ENCODE results near the gene GAS7. TPM values are rescaled to one million over a fixed set of nuclear protein-coding genes. Genes with fewer than 3 reads are reported as not detected.

GAS7 gene
- total RNA-seq, 1 donor from 2014 or later, result 8.5 TPM

DNA sequence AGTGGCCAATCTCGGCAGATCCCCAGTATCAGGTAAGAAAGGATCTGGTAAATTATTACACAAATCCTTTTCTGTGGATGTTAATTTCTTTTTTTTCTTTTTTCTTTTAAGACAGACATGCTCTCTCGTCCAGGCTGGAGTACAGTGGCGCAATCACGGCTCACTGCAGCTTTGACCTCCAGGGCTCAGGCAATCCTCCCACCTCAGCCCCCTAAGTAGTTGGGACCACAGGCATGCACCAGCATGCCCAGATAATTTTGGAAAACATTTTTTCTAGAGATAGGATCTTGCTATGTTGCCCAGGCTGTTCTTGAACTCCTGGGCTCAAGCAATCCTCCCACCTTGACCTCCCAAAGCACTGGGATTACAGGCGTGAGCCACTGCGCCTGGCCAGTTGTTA, 54.0 kb downstream of the GAS7 start:
- H3K4me2 ChIP-seq (ENCODE audit: low read length), result no peak overlapping the region
- H3K27ac Mint-ChIP-seq (ENCODE audit: unreplicated experiment), result no peak overlapping the region
- H3K27ac ChIP-seq (ENCODE audit: low read depth, low read length), result no peak overlapping the region

DNA sequence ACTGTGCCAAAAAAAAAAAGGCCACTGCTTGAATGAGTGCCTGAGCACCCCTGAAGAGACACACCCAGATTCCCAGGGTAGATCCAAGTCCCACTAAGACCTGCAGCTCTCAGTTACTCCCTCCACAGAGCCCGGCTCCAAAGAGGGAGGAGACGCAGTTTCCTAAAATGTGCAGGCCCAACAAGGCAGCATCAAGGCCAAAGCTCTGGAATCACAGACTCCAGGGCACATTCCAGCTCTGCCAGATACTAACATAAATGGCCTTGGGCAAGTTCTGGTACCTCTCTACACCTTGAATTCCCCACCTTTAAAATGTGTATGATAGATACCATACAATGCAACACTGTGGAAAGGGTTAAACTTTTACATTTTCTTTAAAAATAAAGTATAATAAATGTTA, 57.0 kb downstream of the GAS7 start:
- Histone ChIP-seq H3K4me3 (ENCODE audit: insufficient read depth, low read depth, low read length) (no peak overlapping the region), H3K9ac (ENCODE audit: low read length) (no peak overlapping the region), H2AFZ (ENCODE audit: low read depth, low read length) (no peak overlapping the region), H3K4me2 (ENCODE audit: low read length) (no peak overlapping the region), H3K4me1 (ENCODE audit: insufficient read depth, low read length) (peaks cover 9% of the 10 kb centered on the region), H3K27me3 (ENCODE audit: insufficient read depth, low read length) (no peaks in the 10 kb centered on the region), H3K27ac (ENCODE audit: low read depth, low read length) (no peak overlapping the region), H3K9me3 (ENCODE audit: insufficient read depth, low read depth, low read length) (no peaks in the 10 kb centered on the region), H3K79me2 (ENCODE audit: insufficient read depth, low read length) (no peaks in the 10 kb centered on the region), H3K36me3 (ENCODE audit: insufficient read depth, low read length) (no peaks in the 10 kb centered on the region), H4K20me1 (ENCODE audit: insufficient read depth, low read length) (no peaks in the 10 kb centered on the region)
- Mint-ChIP-seq H3K4me1 (ENCODE audit: low read depth, unreplicated experiment) (peaks cover 22% of the 10 kb centered on the region), H3K9me3 (ENCODE audit: unreplicated experiment) (no peaks in the 10 kb centered on the region), H3K36me3 (ENCODE audit: low read depth, unreplicated experiment) (peaks cover under 1% of the 10 kb centered on the region), H3K27ac (ENCODE audit: unreplicated experiment) (no peak overlapping the region), H3K27me3 (ENCODE audit: low read depth, unreplicated experiment) (peaks cover 22% of the 10 kb centered on the region), H3K4me3 (ENCODE audit: unreplicated experiment) (no peak overlapping the region)
- FAIRE-seq (no peak), DNase-seq (ENCODE audit: low read depth) (no peak)
- TF ChIP-seq EZH2 (IDR thresholded peaks at IDR 0.05; ENCODE audit: insufficient read depth, low read length) (no peak), CTCF (IDR thresholded peaks at IDR 0.05; ENCODE audit: insufficient read depth, low read depth, low read length) (no peak)

More for the DNA sequence above, 54.0 kb downstream of the GAS7 start:
- no peak for FAIRE-seq
- H3K36me3 Mint-ChIP-seq (ENCODE audit: low read depth, unreplicated experiment), result no peaks in the 10 kb centered on the region
- Histone ChIP-seq H4K20me1 (ENCODE audit: insufficient read depth, low read length) (no peaks in the 10 kb centered on the region), H3K9ac (ENCODE audit: low read length) (no peak overlapping the region), H3K9me3 (ENCODE audit: insufficient read depth, low read depth, low read length) (no peaks in the 10 kb centered on the region), H3K79me2 (ENCODE audit: insufficient read depth, low read length) (no peaks in the 10 kb centered on the region), H3K36me3 (ENCODE audit: insufficient read depth, low read length) (no peaks in the 10 kb centered on the region), H3K27me3 (ENCODE audit: insufficient read depth, low read length) (peaks cover 4% of the 10 kb centered on the region), H2AFZ (ENCODE audit: low read depth, low read length) (no peak overlapping the region), H3K4me1 (ENCODE audit: insufficient read depth, low read length) (peaks cover 9% of the 10 kb centered on the region), H3K4me3 (ENCODE audit: insufficient read depth, low read depth, low read length) (no peak overlapping the region)
- H3K4me1 Mint-ChIP-seq (ENCODE audit: low read depth, unreplicated experiment), result peaks cover 18% of the 10 kb centered on the region
- DNase-seq (ENCODE audit: low read depth), result no peak
- TF ChIP-seq CTCF (IDR thresholded peaks at IDR 0.05; ENCODE audit: insufficient read depth, low read depth, low read length) (no peak), EZH2 (IDR thresholded peaks at IDR 0.05; ENCODE audit: insufficient read depth, low read length) (no peak)
- no peaks in the 10 kb centered on the region for H3K9me3 Mint-ChIP-seq (ENCODE audit: unreplicated experiment)
- H3K4me3 Mint-ChIP-seq (ENCODE audit: unreplicated experiment), result no peak overlapping the region
- peaks cover 39% of the 10 kb centered on the region for H3K27me3 Mint-ChIP-seq (ENCODE audit: low read depth, unreplicated experiment)

GRCh38 chr17:10139577-10139976, 58.8 kb downstream of the GAS7 start:
- FAIRE-seq (no peak), DNase-seq (ENCODE audit: low read depth) (no peak)
- Mint-ChIP-seq H3K27me3 (ENCODE audit: low read depth, unreplicated experiment) (peaks cover 7% of the 10 kb centered on the region), H3K4me1 (ENCODE audit: low read depth, unreplicated experiment) (peaks cover 28% of the 10 kb centered on the region), H3K4me3 (ENCODE audit: unreplicated experiment) (no peak overlapping the region), H3K9me3 (ENCODE audit: unreplicated experiment) (no peaks in the 10 kb centered on the region), H3K27ac (ENCODE audit: unreplicated experiment) (no peak overlapping the region), H3K36me3 (ENCODE audit: low read depth, unreplicated experiment) (peaks cover 2% of the 10 kb centered on the region)
- Histone ChIP-seq H3K9me3 (ENCODE audit: insufficient read depth, low read depth, low read length) (no peaks in the 10 kb centered on the region), H3K4me2 (ENCODE audit: low read length) (no peak overlapping the region), H4K20me1 (ENCODE audit: insufficient read depth, low read length) (no peaks in the 10 kb centered on the region), H3K79me2 (ENCODE audit: insufficient read depth, low read length) (no peaks in the 10 kb centered on the region), H3K36me3 (ENCODE audit: insufficient read depth, low read length) (no peaks in the 10 kb centered on the region), H3K4me1 (ENCODE audit: insufficient read depth, low read length) (peaks cover 9% of the 10 kb centered on the region), H3K9ac (ENCODE audit: low read length) (no peak overlapping the region), H2AFZ (ENCODE audit: low read depth, low read length) (no peak overlapping the region), H3K27me3 (ENCODE audit: insufficient read depth, low read length) (no peaks in the 10 kb centered on the region), H3K27ac (ENCODE audit: low read depth, low read length) (no peak overlapping the region), H3K4me3 (ENCODE audit: insufficient read depth, low read depth, low read length) (no peak overlapping the region)
- TF ChIP-seq CTCF (IDR thresholded peaks at IDR 0.05; ENCODE audit: insufficient read depth, low read depth, low read length) (no peak), EZH2 (IDR thresholded peaks at IDR 0.05; ENCODE audit: insufficient read depth, low read length) (no peak)
